ENCODE results near the gene SLC6A3.

SLC6A3 gene

GRCh38 chr5:1413611-1414241 is 31.5 kb downstream of the SLC6A3 start:
- no peak overlapping the region for H3K4me3 ChIP-seq (replicated peaks in 1 of 2; ENCODE audit: low read depth in 2 of 2, low read length in 2 of 2)
- no peak for DNase-seq (ENCODE audit: low read depth in 2 of 2)
- TF ChIP-seq, protein P1, sequence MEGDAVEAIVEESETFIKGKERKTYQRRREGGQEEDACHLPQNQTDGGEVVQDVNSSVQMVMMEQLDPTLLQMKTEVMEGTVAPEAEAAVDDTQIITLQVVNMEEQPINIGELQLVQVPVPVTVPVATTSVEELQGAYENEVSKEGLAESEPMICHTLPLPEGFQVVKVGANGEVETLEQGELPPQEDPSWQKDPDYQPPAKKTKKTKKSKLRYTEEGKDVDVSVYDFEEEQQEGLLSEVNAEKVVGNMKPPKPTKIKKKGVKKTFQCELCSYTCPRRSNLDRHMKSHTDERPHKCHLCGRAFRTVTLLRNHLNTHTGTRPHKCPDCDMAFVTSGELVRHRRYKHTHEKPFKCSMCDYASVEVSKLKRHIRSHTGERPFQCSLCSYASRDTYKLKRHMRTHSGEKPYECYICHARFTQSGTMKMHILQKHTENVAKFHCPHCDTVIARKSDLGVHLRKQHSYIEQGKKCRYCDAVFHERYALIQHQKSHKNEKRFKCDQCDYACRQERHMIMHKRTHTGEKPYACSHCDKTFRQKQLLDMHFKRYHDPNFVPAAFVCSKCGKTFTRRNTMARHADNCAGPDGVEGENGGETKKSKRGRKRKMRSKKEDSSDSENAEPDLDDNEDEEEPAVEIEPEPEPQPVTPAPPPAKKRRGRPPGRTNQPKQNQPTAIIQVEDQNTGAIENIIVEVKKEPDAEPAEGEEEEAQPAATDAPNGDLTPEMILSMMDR (IDR thresholded peaks at IDR 0.05; ENCODE audit: low read depth, low read length) = no peak

GRCh38 chr5:1413211-1413610 is 32.0 kb downstream of the SLC6A3 start:
- H3K4me3 ChIP-seq (replicated peaks in 1 of 2; ENCODE audit: low read depth in 2 of 2, low read length in 2 of 2) = no peak overlapping the region
- TF ChIP-seq, protein P1 (IDR thresholded peaks at IDR 0.05; ENCODE audit: low read depth, low read length) = no peak
- no peak for DNase-seq (ENCODE audit: low read depth in 2 of 2)

GRCh38 chr5:1412621-1413020 is 32.6 kb downstream of the SLC6A3 start:
- TF ChIP-seq, protein P1 (IDR thresholded peaks at IDR 0.05; ENCODE audit: low read depth, low read length) = no peak
- no peak overlapping the region for H3K4me3 ChIP-seq (replicated peaks in 1 of 2; ENCODE audit: low read depth in 2 of 2, low read length in 2 of 2)
- DNase-seq (ENCODE audit: low read depth in 2 of 2) = no peak

DNA sequence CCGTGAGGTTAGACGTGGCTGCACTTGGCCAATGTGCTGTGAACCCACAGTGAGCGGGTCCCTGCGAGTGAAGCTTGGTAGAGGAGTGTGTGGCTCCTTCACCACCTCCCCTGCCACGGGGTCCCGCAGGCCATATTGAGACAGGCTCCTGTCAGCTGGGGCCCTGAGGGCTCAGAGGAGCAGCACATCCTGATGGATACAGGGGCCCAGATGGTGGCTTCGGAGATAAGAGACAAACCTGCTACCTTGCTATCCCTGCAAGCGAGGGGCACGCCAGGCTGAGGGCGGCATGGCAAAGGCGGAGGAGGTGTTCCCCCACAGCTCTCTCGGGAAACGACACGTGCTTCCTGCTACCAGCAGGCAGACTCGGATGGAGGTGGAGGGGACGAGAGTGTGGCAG is 33.1 kb downstream of the SLC6A3 start:
- H3K4me3 ChIP-seq (replicated peaks in 1 of 2; ENCODE audit: low read depth in 2 of 2, low read length in 2 of 2) = no peak overlapping the region
- DNase-seq (ENCODE audit: low read depth in 2 of 2) = no peak
- TF ChIP-seq, protein P1 (IDR thresholded peaks at IDR 0.05; ENCODE audit: low read depth, low read length) = no peak

DNA sequence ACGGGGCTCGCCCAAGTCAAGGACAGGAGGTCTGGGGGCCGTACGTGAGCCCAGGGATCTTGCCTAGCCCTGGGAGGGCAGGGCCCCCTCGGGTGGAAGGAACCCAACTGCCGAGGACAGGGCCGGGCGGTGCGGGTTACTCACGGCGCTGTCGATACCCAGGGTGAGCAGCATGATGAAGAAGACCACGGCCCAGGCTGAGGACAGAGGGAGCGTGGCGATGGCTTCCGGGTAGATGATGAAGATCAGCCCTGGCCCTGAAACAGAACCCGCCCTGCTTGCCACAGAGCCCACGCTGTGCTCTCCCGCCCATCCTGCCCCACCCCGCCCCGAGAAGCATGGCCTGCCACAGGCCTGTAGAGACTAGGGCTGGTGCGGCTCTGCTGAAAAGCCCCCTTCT is 34.1 kb downstream of the SLC6A3 start:
- TF ChIP-seq, protein P1 (IDR thresholded peaks at IDR 0.05; ENCODE audit: low read depth, low read length) = no peak
- no peak overlapping the region for H3K4me3 ChIP-seq (replicated peaks in 1 of 2; ENCODE audit: low read depth in 2 of 2, low read length in 2 of 2)
- DNase-seq (ENCODE audit: low read depth in 2 of 2) = no peak

DNA sequence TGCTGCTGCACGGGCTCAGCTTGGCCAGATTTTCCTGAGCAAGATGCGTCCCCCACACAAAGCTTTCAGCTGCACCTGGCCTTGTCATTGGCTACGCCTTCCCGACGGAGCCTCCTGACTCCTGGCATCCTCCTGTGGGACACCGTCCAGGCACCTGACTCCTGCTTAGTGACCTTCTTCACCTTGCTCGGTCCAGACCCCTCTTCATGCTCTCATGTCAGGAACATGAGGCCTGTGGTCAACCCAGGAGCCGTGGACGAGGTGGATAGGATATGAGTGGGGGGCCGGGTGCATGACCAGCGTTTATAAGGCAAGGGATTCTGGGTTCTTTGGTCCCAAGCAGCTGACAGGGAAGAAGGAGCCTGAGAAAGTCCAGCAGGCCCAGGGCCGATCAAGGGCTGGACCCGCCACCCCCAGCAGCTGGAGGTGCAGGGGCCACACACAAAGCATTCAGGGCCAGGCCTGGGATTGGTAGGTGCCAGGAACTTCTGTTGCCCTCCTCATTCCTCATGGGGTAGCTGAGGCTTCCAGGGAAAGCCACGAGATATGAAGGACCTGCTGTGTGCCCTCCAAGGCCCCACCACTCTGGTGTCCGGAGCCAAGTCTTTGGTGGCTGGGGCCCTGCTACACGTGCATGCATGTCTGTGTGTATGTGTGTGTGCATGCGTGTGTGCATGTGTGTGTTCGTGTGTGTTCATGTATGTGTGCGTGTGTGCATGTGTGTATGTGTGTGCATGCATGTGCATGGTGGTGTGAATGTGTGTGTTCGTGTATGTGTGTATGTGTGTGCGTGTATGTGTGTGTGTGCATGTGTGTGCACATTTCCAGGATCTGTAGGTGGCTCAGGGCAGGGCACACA is 34.9 kb downstream of the SLC6A3 start:
- DNase-seq (ENCODE audit: low read depth in 2 of 2) = no peak
- TF ChIP-seq, protein P1 (IDR thresholded peaks at IDR 0.05; ENCODE audit: low read depth, low read length) = no peak
- no peak overlapping the region for H3K4me3 ChIP-seq (replicated peaks in 1 of 2; ENCODE audit: low read depth in 2 of 2, low read length in 2 of 2)

Data from cardiac fibroblast (primary cell).